Measurements from ENCODE around the gene IP6K3. TPM values are rescaled to one million over a fixed set of nuclear protein-coding genes. Genes with fewer than 3 reads are reported as not detected.

Gene IP6K3
- total RNA-seq, 1 donor from 2014 or later = 3.0 TPM

- TF ChIP-seq CTCF (IDR thresholded peaks at IDR 0.05) = no peak
- H3K4me1 Mint-ChIP-seq (ENCODE audit: unreplicated experiment) = peaks cover 61% of the 10 kb centered on the region
- peaks cover 48% of the 10 kb centered on the region for H3K36me3 Mint-ChIP-seq (ENCODE audit: unreplicated experiment)
- H3K27ac Mint-ChIP-seq (ENCODE audit: unreplicated experiment) = peak overlapping the region; percentile 82
- no peaks in the 10 kb centered on the region for H3K9me3 Mint-ChIP-seq (ENCODE audit: unreplicated experiment)
- H3K4me3 Mint-ChIP-seq (ENCODE audit: unreplicated experiment) = no peak overlapping the region
- no peaks in the 10 kb centered on the region for H3K27me3 Mint-ChIP-seq (ENCODE audit: unreplicated experiment)
- no peak for DNase-seq (ENCODE audit: extremely low spot score, unreplicated experiment)
These were observed 35.9 kb upstream of the IP6K3 start for GRCh38 chr6:33782561-33782960.

GRCh38 chr6:33781131-33781975 is 34.6 kb upstream of the IP6K3 start:
- peaks cover 49% of the 10 kb centered on the region for H3K4me1 Mint-ChIP-seq (ENCODE audit: unreplicated experiment)
- no peaks in the 10 kb centered on the region for H3K27me3 Mint-ChIP-seq (ENCODE audit: unreplicated experiment)
- peak overlapping the region; percentile 82 for H3K27ac Mint-ChIP-seq (ENCODE audit: unreplicated experiment)
- no peak for DNase-seq (ENCODE audit: extremely low spot score, unreplicated experiment)
- no peak overlapping the region for H3K4me3 Mint-ChIP-seq (ENCODE audit: unreplicated experiment)
- no peak for TF ChIP-seq CTCF (IDR thresholded peaks at IDR 0.05)
- H3K9me3 Mint-ChIP-seq (ENCODE audit: unreplicated experiment) = no peaks in the 10 kb centered on the region
- peaks cover 57% of the 10 kb centered on the region for H3K36me3 Mint-ChIP-seq (ENCODE audit: unreplicated experiment)

- no peak overlapping the region for H3K27ac Mint-ChIP-seq (ENCODE audit: unreplicated experiment)
- H3K36me3 Mint-ChIP-seq (ENCODE audit: unreplicated experiment) = peaks cover 68% of the 10 kb centered on the region
- H3K27me3 Mint-ChIP-seq (ENCODE audit: unreplicated experiment) = no peaks in the 10 kb centered on the region
- H3K9me3 Mint-ChIP-seq (ENCODE audit: unreplicated experiment) = no peaks in the 10 kb centered on the region
- no peak for DNase-seq (ENCODE audit: extremely low spot score, unreplicated experiment)
- peaks cover 35% of the 10 kb centered on the region for H3K4me1 Mint-ChIP-seq (ENCODE audit: unreplicated experiment)
- TF ChIP-seq CTCF (IDR thresholded peaks at IDR 0.05) = no peak
- no peak overlapping the region for H3K4me3 Mint-ChIP-seq (ENCODE audit: unreplicated experiment)
These were observed 33.2 kb upstream of the IP6K3 start for GRCh38 chr6:33779895-33780294.

- TF ChIP-seq CTCF (IDR thresholded peaks at IDR 0.05) = peak; percentile 10
- Mint-ChIP-seq H3K4me1 (ENCODE audit: unreplicated experiment) (peaks cover 31% of the 10 kb centered on the region), H3K27me3 (ENCODE audit: unreplicated experiment) (no peaks in the 10 kb centered on the region), H3K9me3 (ENCODE audit: unreplicated experiment) (no peaks in the 10 kb centered on the region), H3K27ac (ENCODE audit: unreplicated experiment) (no peak overlapping the region), H3K4me3 (ENCODE audit: unreplicated experiment) (no peak overlapping the region), H3K36me3 (ENCODE audit: unreplicated experiment) (peaks cover 68% of the 10 kb centered on the region)
- no peak for DNase-seq (ENCODE audit: extremely low spot score, unreplicated experiment)
These were observed 32.6 kb upstream of the IP6K3 start for GRCh38 chr6:33779290-33779689.

GRCh38 chr6:33778444-33779121 is 31.9 kb upstream of the IP6K3 start:
- no peak overlapping the region for H3K27ac Mint-ChIP-seq (ENCODE audit: unreplicated experiment)
- H3K36me3 Mint-ChIP-seq (ENCODE audit: unreplicated experiment) = peaks cover 63% of the 10 kb centered on the region
- no peak for TF ChIP-seq CTCF (IDR thresholded peaks at IDR 0.05)
- no peaks in the 10 kb centered on the region for H3K27me3 Mint-ChIP-seq (ENCODE audit: unreplicated experiment)
- H3K4me1 Mint-ChIP-seq (ENCODE audit: unreplicated experiment) = peaks cover 29% of the 10 kb centered on the region
- H3K4me3 Mint-ChIP-seq (ENCODE audit: unreplicated experiment) = no peak overlapping the region
- no peaks in the 10 kb centered on the region for H3K9me3 Mint-ChIP-seq (ENCODE audit: unreplicated experiment)
- no peak for DNase-seq (ENCODE audit: extremely low spot score, unreplicated experiment)

Data from osteocyte (in vitro differentiated cells).